DMS153 treated with DMSO at 0.1 percent for 48 hours (cell line): ENCODE results near the gene RNF130.
A peak's percentile ranks its signal among the peaks of the same experiment; 100 is the strongest.

Source experiments
- DNase-seq: peaks from one replicate; lab custom pipeline; 2025; ENCODE audit not compliant: unreplicated experiment; lab: John Stamatoyannopoulos, UW

The RNF130 gene

GRCh38 chr5:180071531-180072255, at the start of gene RNF130:
TSS of gene RNF130 (minus strand) at chr5:180071759. CDS start at chr5:180071702, 57 bp downstream.
- DNase-seq = peak; percentile 55

DNA sequence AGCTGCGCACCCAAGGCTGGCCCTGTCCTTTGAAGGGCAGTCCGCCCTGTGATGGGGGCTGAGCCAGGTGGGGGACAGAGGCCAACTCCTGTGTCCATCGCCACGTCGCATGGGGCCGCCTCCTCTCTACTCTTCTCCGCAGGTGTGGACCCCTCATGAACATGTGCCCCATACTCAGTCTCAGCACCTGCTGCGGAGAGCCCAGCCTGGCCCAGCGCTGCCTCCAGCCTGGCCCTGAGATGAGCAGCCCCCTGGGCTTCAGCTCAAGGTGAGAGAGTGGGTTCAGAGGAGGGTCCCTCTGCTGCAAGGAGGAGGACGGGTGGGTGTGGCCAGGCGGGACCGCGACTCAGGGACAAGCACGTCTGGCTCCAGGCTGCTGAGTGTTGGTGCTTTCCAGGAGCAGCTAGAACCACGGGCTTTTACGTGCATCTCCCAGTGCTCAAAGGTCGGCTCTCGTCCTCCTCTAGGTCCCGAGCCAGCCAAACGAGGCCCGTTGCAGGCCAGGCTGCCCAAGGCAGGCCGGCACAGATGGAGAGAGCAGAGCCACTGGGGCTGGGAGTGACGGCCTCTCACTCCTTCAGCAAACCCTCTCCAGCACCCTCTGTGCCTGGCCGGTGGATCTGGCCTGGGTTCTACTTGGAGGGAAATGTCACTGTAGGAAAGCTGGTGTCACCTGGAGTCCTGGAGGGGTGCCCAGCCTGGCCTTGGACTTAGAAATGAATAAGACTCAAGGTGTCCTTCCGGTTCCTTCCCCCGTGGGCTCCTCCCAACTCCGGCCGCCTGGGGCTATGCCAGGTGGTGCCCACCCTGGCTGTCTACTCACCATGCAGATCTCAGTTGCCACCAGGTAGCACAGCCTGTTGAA, 48.9 kb upstream of the RNF130 start:
- DNase-seq = no peak

DNA sequence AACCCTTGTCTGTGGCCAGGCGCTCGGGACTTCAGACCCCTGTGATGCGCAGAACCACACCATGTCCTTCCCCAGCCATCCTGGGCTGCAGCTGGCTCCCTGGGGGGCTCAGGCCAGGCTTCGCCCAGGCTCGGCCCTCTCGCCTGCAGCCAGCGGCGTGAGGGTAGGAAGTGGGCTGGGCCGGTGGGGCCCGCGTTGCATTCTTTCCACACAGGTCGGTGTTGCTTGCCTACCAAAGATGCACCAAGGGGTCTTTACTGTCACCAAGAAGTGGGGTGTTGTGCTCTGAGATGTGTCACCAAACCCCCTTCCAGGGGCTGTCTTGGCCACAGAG, 48.3 kb upstream of the RNF130 start:
- DNase-seq = no peak

GRCh38 chr5:180119031-180119902, 47.7 kb upstream of the RNF130 start:
- no peak for DNase-seq

GRCh38 chr5:180118391-180118791, 46.8 kb upstream of the RNF130 start:
- no peak for DNase-seq

DNA sequence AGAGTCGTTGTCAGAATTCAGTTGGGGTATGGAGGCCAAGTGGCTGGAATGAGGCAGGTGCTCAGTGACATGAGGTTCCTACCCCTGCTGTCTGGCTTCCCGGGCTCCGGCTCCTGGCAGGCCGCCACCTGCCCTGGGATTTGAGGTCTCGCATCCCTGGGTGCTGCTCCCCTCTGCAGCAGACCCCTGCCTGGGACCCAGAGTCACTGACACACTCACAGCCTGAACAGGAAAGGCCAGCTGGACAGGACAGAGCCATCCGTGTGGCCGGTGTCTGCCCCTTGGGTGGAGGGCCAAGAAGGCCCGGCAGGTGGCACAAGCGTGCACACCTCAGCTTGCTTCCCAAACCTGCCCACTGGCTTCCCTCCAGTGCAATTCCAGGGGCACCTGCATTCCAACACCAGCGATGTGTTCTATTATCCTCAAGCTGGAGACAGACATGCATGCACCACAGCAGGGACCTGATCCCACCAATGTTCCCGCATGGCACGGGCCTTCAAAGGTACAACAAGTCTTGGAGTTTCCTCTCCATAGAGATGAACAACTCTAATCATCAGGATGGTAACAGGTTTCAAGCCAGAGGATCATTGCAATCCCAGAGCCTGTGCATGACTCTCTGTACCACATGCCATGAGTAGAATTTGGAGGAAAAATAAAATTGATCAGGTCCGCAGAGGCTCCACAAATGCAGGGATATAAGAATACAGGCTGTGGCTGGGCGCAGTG, 45.6 kb upstream of the RNF130 start:
- no peak for DNase-seq

DNA sequence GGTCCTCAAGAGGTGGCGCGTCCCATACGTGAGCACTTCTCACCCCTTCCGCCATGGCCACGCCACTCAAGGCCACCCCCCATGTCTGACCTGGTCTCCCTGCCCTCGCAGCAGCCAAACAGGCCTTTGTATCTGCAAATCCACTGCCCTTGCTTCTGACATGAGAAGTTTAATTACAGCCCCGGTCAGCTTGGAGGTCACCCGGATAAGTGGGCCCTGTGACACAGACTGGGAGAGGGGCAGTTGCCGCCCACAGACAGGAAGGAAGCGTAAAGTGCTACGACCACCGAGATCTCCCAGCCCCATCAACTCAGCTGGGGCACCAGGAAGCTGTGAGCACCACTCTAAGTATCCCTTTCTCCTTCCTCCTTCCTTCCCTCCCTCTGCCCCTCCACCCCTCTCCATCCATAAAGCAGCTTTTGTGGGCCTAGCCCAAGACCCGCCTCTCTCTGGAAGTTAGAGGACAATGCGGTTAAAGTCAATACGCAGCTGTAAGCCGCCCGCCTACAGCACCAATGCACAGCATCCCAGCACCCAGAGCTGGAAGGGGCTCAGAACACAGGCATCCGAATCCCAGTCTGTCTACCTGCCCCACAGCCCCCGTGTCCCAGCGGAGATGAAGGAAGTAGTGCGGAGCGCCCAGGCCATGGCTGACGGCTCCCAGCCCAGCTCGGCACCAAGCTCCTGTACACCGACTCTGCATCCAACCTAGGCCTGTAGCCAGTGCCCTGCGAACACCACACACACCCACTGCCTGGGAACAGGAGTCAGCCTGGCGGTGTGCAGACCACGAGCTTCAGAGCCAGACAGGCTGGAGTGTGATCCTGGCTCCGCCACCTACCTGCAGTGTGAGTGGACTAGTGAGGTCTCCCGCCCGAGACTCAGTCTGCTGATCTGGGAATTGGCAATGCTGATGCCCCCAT, 44.8 kb upstream of the RNF130 start:
- DNase-seq = no peak

- no peak for DNase-seq
Observed at GRCh38 chr5:180115326-180116076, 43.9 kb upstream of the RNF130 start.

- DNase-seq = no peak
Observed at GRCh38 chr5:180114304-180115003, 42.9 kb upstream of the RNF130 start.

DNA sequence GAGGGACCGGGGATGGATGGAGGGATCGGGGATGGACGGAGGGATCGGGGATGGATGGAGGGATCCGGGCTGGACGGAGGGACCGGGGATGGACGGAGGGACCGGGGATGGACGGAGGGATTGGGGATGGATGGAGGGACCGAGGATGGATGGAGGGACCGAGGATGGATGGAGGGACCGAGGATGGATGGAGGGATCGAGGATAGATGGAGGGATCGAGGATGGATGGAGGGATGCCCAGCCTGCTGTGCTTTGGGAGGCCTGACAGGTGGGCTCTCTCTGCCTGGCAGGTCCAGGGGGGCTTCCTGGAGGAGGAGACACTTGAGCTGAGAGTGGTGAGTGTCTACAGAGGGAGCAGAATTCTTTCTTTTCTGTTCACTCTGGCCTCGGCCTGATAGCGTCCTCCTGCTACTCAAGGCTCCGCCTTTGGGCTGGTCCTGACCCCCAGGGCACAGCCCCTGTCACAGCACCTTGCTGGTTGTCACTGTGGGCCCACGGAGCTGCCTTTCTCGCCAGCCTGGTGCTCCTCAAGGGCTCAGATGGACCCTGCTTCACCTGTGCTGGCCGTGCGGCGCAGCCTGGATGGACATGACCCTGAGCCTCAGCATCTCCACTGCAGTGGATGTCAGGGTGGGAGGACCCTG, 42.2 kb upstream of the RNF130 start:
- DNase-seq = no peak

- DNase-seq = no peak
Observed at GRCh38 chr5:180112181-180112861, 40.8 kb upstream of the RNF130 start.

DNA sequence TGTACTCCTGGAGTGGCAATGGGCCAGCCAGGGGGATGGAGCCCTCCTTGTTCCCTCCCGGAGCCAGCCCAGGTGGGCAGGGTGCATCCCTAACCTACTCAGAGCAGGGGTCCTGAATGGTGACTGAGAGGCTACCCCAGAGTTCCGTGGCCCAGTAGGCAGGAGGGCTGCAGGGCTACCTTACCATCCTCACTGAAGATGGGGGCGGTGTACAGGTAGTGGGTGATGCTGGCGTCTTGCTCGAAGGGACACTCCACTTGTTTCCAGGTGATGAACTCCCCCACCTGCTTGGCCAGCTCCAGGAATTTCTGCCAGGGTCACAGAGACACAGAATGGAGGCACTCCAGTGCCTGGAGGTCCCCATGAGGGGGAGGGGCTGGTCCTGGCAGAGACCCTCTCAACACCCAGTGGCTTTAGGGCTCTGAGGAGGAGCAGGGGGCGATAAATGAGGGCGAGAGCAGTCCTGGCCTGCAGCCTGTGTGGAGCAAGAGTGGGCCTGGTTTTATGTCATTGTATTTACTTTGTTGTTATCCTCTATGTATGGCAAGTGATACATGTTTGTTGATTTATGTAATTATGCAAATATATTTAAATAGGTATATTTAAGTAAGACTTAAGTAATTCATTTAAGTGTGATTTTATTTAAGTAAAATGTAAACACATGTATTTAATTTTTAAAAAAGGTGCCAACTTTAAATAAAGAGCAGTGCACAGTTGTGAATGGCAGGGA, 39.9 kb upstream of the RNF130 start:
- DNase-seq = no peak

DNA sequence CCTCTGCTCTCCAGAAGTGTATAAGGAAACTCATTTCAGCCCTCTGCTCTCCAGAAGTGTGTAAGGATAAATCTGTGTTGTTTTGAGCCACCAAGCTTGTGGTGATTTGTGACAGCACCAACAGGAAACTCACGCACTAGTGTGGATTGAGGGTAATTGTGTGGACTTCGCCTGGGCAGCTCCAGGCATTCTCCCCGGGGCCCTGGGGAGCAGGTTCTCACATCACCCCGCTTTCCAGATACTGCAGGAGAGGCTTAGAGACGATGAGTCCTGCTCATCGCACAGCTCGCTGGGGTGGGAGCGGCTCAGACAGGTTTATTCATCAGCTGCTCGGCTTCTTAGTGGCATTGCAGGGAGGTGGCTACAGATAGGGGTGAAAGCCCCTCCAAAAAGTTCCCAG, 38.4 kb upstream of the RNF130 start:
- DNase-seq = no peak

DNA sequence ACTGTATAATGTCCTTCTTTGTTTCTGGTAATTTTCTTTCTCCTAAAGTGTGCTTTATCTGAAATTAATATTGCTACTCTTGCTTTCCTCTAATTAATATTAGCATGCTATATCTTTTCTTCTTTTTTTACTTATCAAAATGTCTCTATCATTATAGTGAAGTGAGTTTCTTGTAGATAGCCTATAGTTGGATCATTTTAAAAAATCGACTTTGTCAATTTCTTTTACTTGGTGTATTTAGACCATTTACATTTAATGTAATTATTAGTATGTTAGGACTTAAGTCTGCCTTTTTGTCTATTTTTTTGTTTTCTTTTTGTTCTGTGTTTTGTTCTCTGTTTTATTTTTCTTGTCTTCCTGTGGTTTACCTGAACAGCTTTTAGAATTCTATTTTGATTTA, 35.4 kb upstream of the RNF130 start:
- DNase-seq = no peak

DNA sequence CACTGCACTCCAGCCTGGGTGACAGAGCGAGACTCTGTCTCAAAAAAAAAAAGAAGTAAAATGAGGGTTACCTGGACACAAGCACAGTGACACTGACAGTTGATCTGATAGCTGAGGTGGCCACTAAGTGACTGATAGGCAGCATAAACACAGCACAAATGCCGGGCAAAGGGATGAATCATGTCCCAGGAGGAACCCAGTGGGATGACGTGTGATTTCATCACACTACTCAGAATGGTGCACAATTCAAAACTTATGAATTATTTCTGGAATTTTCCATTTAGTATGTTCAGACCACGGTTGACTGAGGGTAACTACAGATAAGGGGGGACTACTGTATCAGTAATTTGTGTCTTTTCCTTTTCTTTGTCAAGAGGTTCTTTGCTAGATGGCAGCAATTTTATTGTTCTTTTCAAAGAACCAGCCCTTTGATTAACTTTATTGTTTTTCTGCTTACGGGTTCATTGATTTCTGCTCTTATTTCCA, 34.3 kb upstream of the RNF130 start:
- DNase-seq = no peak

DNA sequence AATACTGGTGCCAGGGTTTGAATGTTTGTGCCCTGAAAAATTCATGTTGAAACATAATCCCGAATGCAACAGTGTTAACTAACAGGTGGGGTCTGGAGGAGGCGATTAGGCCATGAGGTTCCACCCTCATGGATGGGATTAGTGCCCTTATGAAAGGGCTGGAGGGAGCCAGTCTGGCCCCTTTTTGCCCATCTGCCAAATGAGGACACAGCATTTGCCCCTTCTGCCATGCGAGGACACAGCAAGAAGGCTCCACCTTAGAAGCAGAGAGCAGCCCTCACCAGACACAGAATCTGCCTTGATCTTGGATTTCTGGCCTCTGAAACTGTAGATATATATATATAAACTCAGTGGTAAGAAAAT, 32.6 kb upstream of the RNF130 start:
- DNase-seq = no peak
